ENCODE results near the gene ZDHHC11B.

DNA sequence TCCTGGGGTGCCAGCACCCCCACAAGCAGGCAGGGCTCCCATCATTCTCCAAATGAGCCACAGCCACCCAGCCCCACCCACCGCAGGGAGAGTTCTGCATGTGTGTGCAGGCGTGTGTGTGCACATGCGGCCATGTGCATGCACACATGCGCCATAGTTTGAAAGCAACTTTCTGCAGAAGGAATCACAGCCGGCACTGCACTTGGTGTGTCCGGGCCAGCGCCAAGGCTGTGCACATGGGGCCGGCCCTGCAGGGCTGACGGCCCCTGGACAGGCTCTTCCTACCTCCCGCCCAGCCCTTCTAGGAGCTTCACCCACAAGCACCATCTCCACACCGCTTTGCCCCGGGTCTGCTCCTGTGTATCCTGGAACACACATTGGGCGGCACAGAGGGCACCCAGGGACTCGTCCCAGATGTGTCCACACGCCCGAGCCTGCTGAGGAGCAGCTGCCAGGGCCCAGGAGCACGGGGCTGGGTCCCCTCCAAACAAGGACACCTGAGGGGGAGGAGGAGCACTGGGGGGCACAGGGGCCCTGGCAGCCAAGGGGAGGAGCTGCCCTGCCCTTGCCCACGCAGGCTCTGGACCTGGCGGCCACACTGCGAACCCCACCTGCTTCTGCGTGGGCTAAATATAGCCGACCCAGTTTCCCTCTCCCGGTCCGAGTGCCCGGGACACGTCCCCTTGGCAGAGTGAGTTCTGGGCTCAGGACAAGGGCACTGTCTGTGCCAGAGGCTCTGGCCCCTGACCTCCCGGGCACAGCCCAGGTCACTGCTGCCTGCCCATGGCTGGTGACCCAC is 110.5 kb downstream of the ZDHHC11B start:
- TF ChIP-seq POLR2A (IDR thresholded peaks at IDR 0.05): no peak
- no peak for TF ChIP-seq CTCF (IDR thresholded peaks at IDR 0.05)

Measured in body of pancreas (tissue), 4 donors.